Hypothalamus (tissue), 51 donors: ENCODE data around the gene MLST8.
"Not testable (repeated sequence)": the region's sequence is repeated elsewhere in the genome, so short reads cannot be mapped to it uniquely, and the experiment has no call there.

Source experiments
- DNase-seq, 51 donors: peaks; one replicate each; lab custom pipeline; 2025; lab: John Stamatoyannopoulos, UW

The MLST8 gene

GRCh38 chr16:2189252-2189893 is 15.9 kb upstream of the MLST8 start:
- DNase-seq = no peak

- DNase-seq = no peak
Observed at GRCh38 chr16:2190002-2190658, 15.1 kb upstream of the MLST8 start.

- peak in 33 of 51 donors; percentile 10 to 73 (median 50) for DNase-seq
Observed at GRCh38 chr16:2190659-2191445, 14.4 kb upstream of the MLST8 start.

- DNase-seq = peak in 2 of 51 donors; percentile 47 to 63
Observed at GRCh38 chr16:2191446-2191706, 13.9 kb upstream of the MLST8 start.

- DNase-seq = peak in 3 of 51 donors; percentile 7 to 43 (median 25)
Observed at GRCh38 chr16:2194166-2194834, 11.0 kb upstream of the MLST8 start.

GRCh38 chr16:2194852-2195321 is 10.4 kb upstream of the MLST8 start:
- DNase-seq = peak in 1 of 51 donors; percentile 10

GRCh38 chr16:2195322-2196161 is 9.7 kb upstream of the MLST8 start:
- no peak for DNase-seq

GRCh38 chr16:2196162-2196980 is 8.9 kb upstream of the MLST8 start, which contains the start of gene CASKIN1:
CASKIN1 (minus strand) TSS chr16:2196605; CDS start chr16:2196432, 173 bp downstream.
- DNase-seq = peak in 7 of 51 donors; percentile 10 to 56 (median 30)

- DNase-seq = no peak
Observed at GRCh38 chr16:2196981-2197511, 8.2 kb upstream of the MLST8 start.

- DNase-seq = no peak
Observed at GRCh38 chr16:2197765-2198164, 7.5 kb upstream of the MLST8 start.

- DNase-seq = no peak
Observed at GRCh38 chr16:2198283-2198682, 7.0 kb upstream of the MLST8 start.

- no peak for DNase-seq
Observed at GRCh38 chr16:2199095-2199494, 6.2 kb upstream of the MLST8 start.

GRCh38 chr16:2199621-2200139 is 5.6 kb upstream of the MLST8 start:
- DNase-seq = no peak

GRCh38 chr16:2200313-2200712 is 4.9 kb upstream of the MLST8 start:
- DNase-seq = no peak

- not testable (repeated sequence) for DNase-seq
Observed at GRCh38 chr16:2203119-2203688, 2.0 kb upstream of the MLST8 start.

GRCh38 chr16:2204416-2205103 is 694 bp upstream of the MLST8 start:
- DNase-seq = peak in 1 of 51 donors; percentile 41

GRCh38 chr16:2205967-2206313 is 686 bp downstream of the MLST8 start:
- peak in 2 of 51 donors; percentile 49 to 54 for DNase-seq

- no peak for DNase-seq
Observed at GRCh38 chr16:2206420-2206779, 1.1 kb downstream of the MLST8 start.
